Panc1 (cell line): ENCODE measurements around the gene FBXW8. TPM values are rescaled to one million over a fixed set of nuclear protein-coding genes. Genes with fewer than 3 reads are reported as not detected.
A peak's percentile ranks its signal among the peaks of the same experiment; 100 is the strongest.

ENCODE experiments used
- ATAC-seq: fragments of 200-7000 bp; cut with Tn5 transposase; 2 replicates; pipeline ENCODE4 v1.9.1; 2020; ENCODE audit warnings: mild to moderate bottlenecking, moderate library complexity
- BruUV-seq: library from RNA; stranded (reverse); fragments of 400-500 nt; replicated peaks from 2 replicates; lab custom pipeline; 2021; lab: Mats Ljungman, UMichigan
- CTCF ChIA-PET: fragments of 300-600 bp; sonication (Branson Sonifier 250); formaldehyde crosslinking; loops from one replicate; lab custom pipeline; 2022; ENCODE audit warnings: antibody characterized with exemption; lab: Charles Lee
- POLR2A ChIA-PET: fragments of 300-600 bp; sonication (Branson Sonifier 250); formaldehyde crosslinking; loops from one replicate; lab custom pipeline; 2022; ENCODE audit warnings: antibody characterized with exemption; lab: Charles Lee
- DNase-seq: peaks from one replicate; pipeline ENCODE4 v3.0.0-alpha.2; 2010; ENCODE audit warnings: low read depth, low spot score
- H3K27ac ChIP-seq: 2 replicates; pipeline ENCODE4 v1.5.1; 2011; ENCODE audit warnings: mild to moderate bottlenecking, low read length, inconsistent platforms
- H3K27me3 ChIP-seq: fragments of 200-500 bp; sonication (Bioruptor generic); 2 replicates; pipeline ENCODE4 v1.6.0; 2014; ENCODE audit warnings: low read length, inconsistent platforms; ENCODE audit not compliant: control insufficient read depth, insufficient read depth
- H3K36me3 ChIP-seq: fragments of 200-500 bp; sonication (Bioruptor generic); 2 replicates; pipeline ENCODE4 v1.5.1; 2014; ENCODE audit warnings: inconsistent platforms, mild to moderate bottlenecking, low read length, moderate library complexity; ENCODE audit not compliant: control insufficient read depth, insufficient read depth
- H3K4me1 ChIP-seq: 2 replicates; pipeline ENCODE4 v1.5.1; 2011; ENCODE audit warnings: inconsistent platforms, mild to moderate bottlenecking, low read length, moderate library complexity; ENCODE audit not compliant: control insufficient read depth, insufficient read depth
- H3K4me3 ChIP-seq, 2 experiments: 2 replicates each; pipeline ENCODE4 v1.5.1; 2011 to 2012; ENCODE audit warnings: low read depth in 2 of 2, low read length in 2 of 2, mild to moderate bottlenecking in 2 of 2, inconsistent platforms in 1 of 2, moderate library complexity in 1 of 2
- H3K9me3 ChIP-seq: fragments of 200-500 bp; sonication (Bioruptor generic); 2 replicates; pipeline ENCODE4 v1.5.1; 2014; ENCODE audit warnings: low read depth, mild to moderate bottlenecking, inconsistent platforms, low read length, moderate library complexity; ENCODE audit not compliant: control insufficient read depth, insufficient read depth
- CTCF ChIP-seq: fragments of 450-650 bp; IDR thresholded peaks from 2 replicates; pipeline ENCODE4 v1.5.1; 2017; ENCODE audit warnings: mild to moderate bottlenecking
- POLR2AphosphoS5 ChIP-seq: IDR thresholded peaks from 2 replicates; pipeline ENCODE4 v1.6.1; 2012; ENCODE audit warnings: mild to moderate bottlenecking, low read depth, low read length, moderate library complexity
- REST ChIP-seq, 2 experiments: IDR thresholded peaks; 2 replicates each; pipeline ENCODE4 v1.6.1; 2011 to 2012; ENCODE audit warnings: low read depth in 2 of 2, control low read depth in 1 of 2, low read length in 1 of 2, mild to moderate bottlenecking in 1 of 2, moderate library complexity in 1 of 2; ENCODE audit not compliant: insufficient read depth in 1 of 2
- SIN3A ChIP-seq: IDR thresholded peaks from 2 replicates; pipeline ENCODE4 v1.6.1; 2012; ENCODE audit warnings: low read depth, mild to moderate bottlenecking, low read length, moderate library complexity, borderline replicate concordance; ENCODE audit not compliant: insufficient read depth
- TCF7L2 ChIP-seq: IDR thresholded peaks from 2 replicates; pipeline ENCODE4 v1.6.1; 2011; ENCODE audit warnings: mild to moderate bottlenecking, low read depth, low read length, inconsistent platforms
- in situ Hi-C: cut with HindIII; loops from 2 replicates; pipeline ENCODE4 v1.10.0; 2016; ENCODE audit warnings: low sequenced_read_pairs, low pct_unique_long_range_greater_than_20kb
- intact Hi-C: fragments of 100-400 bp; cut with micrococcal nuclease; formaldehyde crosslinking; loops from one replicate; pipeline ENCODE4 v1.10.0; 2022; ENCODE audit not compliant: unreplicated experiment
- total RNA-seq: library from RNA; stranded (reverse); gene quantifications from one replicate; pipeline ENCODE4 v1.2.1, GENCODE V29; 2021; ENCODE audit not compliant: unreplicated experiment

The FBXW8 gene
- total RNA-seq, 1 experiment from 2014 or later, result 18.0 TPM

DNA sequence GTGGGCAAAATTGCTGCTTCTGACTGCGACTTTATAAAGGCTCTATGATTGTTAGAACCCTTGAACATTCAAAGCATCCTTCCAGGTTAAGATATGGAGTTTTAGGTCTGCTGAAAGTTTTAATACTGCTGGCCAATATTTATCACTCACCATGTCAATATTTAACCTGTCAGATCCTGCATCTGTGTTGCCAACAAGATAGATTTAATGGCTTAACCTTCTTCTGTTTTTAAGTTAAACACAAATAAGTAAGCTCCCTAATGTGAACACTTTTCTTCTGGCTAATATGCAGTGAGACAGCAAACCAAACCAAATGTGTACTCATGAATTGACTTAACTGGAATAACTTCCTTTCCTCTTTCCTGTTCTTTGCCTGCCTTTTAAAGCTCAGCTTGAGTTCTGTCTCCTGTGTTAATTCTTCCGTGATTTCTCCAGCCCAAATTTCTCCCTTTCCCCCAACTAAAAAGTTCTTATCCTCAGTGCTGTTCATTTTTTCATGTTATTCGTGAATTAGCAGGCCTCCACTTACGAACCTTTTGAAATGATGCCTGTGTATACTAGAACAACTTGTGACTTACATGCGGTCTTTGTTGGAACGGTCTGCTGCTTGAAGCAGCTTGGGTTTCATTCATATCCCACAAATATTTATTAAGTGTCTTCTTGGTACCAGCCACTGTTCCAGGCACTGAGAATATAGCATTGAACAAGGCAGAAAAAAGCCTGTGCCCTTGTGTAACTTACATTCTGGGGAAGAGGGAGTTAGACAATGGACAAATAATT, 9.1 kb downstream of the FBXW8 start:
- POLR2A ChIA-PET, result no interaction called here
- ATAC-seq (no peak), DNase-seq (no peak)
- Histone ChIP-seq H3K27ac (no peak overlapping the region), H3K9me3 (no peaks in the 10 kb centered on the region), H3K27me3 (no peaks in the 10 kb centered on the region), H3K36me3 (no peaks in the 10 kb centered on the region), H3K4me3 (no peak overlapping the region), H3K4me1 (0 out of 2 replicates have a peak, but pooled peaks cover 8% of the 10 kb centered on the region)
- TSS peak; percentile 1 for BruUV-seq
- intact Hi-C loops, result no loop called here
- TF ChIP-seq SIN3A (no peak), POLR2AphosphoS5 (no peak)
- CTCF ChIA-PET, result no interaction called here
- in situ Hi-C loops, result no loop called here

DNA sequence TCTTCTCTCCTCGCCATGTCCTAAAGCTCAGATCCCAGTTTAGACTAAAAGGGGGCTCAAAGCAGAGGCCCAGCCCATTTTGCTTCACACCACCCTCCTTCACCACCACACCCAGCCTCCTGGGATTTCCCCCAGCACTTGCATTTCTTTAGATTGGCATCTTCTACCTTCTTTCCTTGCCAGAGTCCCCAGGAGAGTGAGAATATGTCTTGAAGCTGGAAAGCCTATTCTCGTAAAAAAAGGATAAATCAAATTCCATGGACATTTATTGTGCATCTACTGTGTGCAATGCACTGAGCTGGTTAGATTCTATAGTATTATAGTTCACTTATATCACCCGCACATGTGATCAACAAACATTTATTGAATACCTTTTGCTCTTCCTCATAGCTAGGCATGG, 10.2 kb downstream of the FBXW8 start:
- ChIA-PET CTCF (no interaction called here), POLR2A (no interaction called here)
- H3K27me3 ChIP-seq, result no peaks in the 10 kb centered on the region
- in situ Hi-C loops, result no loop called here
- no peaks in the 10 kb centered on the region for H3K36me3 ChIP-seq
- H3K4me1 ChIP-seq, result 0 out of 2 replicates have a peak, but pooled peaks cover 7% of the 10 kb centered on the region
- ATAC-seq (no peak), DNase-seq (no peak)
- H3K9me3 ChIP-seq, result no peaks in the 10 kb centered on the region
- intact Hi-C loops, result no loop called here
- no peak overlapping the region for H3K4me3 ChIP-seq
- no TSS peak for BruUV-seq
- no peak overlapping the region for H3K27ac ChIP-seq
- TF ChIP-seq POLR2AphosphoS5, result no peak
- no peak for TF ChIP-seq SIN3A
- no peak for TF ChIP-seq TCF7L2
- no peak for TF ChIP-seq CTCF
- TF ChIP-seq REST (IDR thresholded peaks at IDR 0.05; ENCODE audit: insufficient read depth in 1 of 2, low read depth in 2 of 2, low read length in 1 of 2), result no peak
